HUDEP-2 (cell line): ENCODE measurements around the gene PRCD.

ENCODE experiments used
- DNase-seq, 76 experiments: peaks; one replicate each; lab custom pipeline; 2025; ENCODE audit not compliant: unreplicated experiment in 76 of 76; lab: John Stamatoyannopoulos, UW

The PRCD gene

GRCh38 chr17:76588182-76588581, 48.3 kb downstream of the PRCD start:
- DNase-seq = no peak

GRCh38 chr17:76593384-76593826, 53.6 kb downstream of the PRCD start:
- DNase-seq = no peak

- DNase-seq = no peak
Measured at GRCh38 chr17:76593959-76594358, 54.1 kb downstream of the PRCD start.

GRCh38 chr17:76594690-76595089, 54.8 kb downstream of the PRCD start:
- DNase-seq = no peak
